Lung (tissue), 12 donors: Measurements from ENCODE around the gene SRM. TPM values are rescaled to one million over a fixed set of nuclear protein-coding genes. Genes with fewer than 3 reads are reported as not detected.

Source experiments
- ATAC-seq: fragments of 200-7000 bp; cut with Tn5 transposase; one replicate; pipeline ENCODE4 v1.9.1; 2020; ENCODE audit warnings: moderate number of reproducible peaks; ENCODE audit not compliant: insufficient read depth, low FRiP score
- DNase-seq, 3 donors: peaks; one replicate each; pipeline ENCODE4 v3.0.0-alpha.2; 2013 to 2017
- H3K27ac ChIP-seq, 2 donors: one replicate each; pipeline ENCODE4 v1.5.1; 2013; ENCODE audit warnings: mild to moderate bottlenecking in 2 of 2, moderate library complexity in 2 of 2, control low read depth in 1 of 2, inconsistent platforms in 1 of 2, low read depth in 1 of 2, low read length in 1 of 2
- H3K27me3 ChIP-seq, 3 donors: one replicate each; pipeline ENCODE4 v1.5.1; 2013; ENCODE audit warnings: low read length in 2 of 3; ENCODE audit not compliant: control insufficient read depth in 3 of 3, insufficient read depth in 3 of 3
- H3K36me3 ChIP-seq, 4 donors: one replicate each; pipeline ENCODE4 v1.5.1; 2013; ENCODE audit warnings: low read length in 4 of 4, mild to moderate bottlenecking in 1 of 4, moderate library complexity in 1 of 4; ENCODE audit not compliant: control insufficient read depth in 4 of 4, insufficient read depth in 4 of 4
- H3K4me1 ChIP-seq, 5 donors: one replicate each; pipeline ENCODE4 v1.5.1; 2013; ENCODE audit warnings: low read length in 5 of 5, mild to moderate bottlenecking in 2 of 5, moderate library complexity in 1 of 5; ENCODE audit not compliant: control insufficient read depth in 5 of 5, insufficient read depth in 5 of 5
- H3K4me3 ChIP-seq: one replicate; pipeline ENCODE4 v1.5.1; 2013; ENCODE audit warnings: mild to moderate bottlenecking, control low read depth, moderate library complexity
- H3K9ac ChIP-seq, 2 donors: one replicate each; pipeline ENCODE4 v1.5.1; 2013; ENCODE audit warnings: low read length in 2 of 2, control low read depth in 1 of 2; ENCODE audit not compliant: insufficient read depth in 1 of 2
- H3K9me3 ChIP-seq, 4 donors: one replicate each; pipeline ENCODE4 v1.5.1; 2013; ENCODE audit warnings: low read length in 3 of 4, mild to moderate bottlenecking in 1 of 4, moderate library complexity in 1 of 4; ENCODE audit not compliant: control insufficient read depth in 4 of 4, insufficient read depth in 3 of 4
- CTCF ChIP-seq: IDR thresholded peaks from 2 replicates; pipeline ENCODE4 v1.5.1; 2012; ENCODE audit warnings: mild to moderate bottlenecking; ENCODE audit errors: control extremely low read depth, extremely low read depth
- WGBS, 2 donors: extraction: QIAGEN DNeasy Blood & Tissue Kit; methylation state at CpG; one replicate each; pipeline ENCODE4 v1.1.7; 2013; 5-methylcytosine and 5-hydroxymethylcytosine counted together
- polyA plus RNA-seq, 2 donors: library from polyadenylated mRNA; stranded (reverse); fragments of 200-250 nt; gene quantifications; one replicate each; pipeline ENCODE4 v1.2.1, GENCODE V29; 2013
- total RNA-seq, 2 donors: library from RNA; depleted of rRNA in 1 of 2; stranded (reverse); fragments of >200 nt in 1 of 2; gene quantifications; one replicate each; pipeline ENCODE4 v1.2.1, GENCODE V29; 2014 to 2021
- donor health status: control.
- donor health status: control.
- donor health status: Bipolar disorder and iron deficiency.
- donor health status: healthy.
- donor health status: DM: yes; HTN: yes; CAD: no.

Gene SRM
- total and polyA plus RNA-seq, 4 donors, result 12.3 to 132 (median 115) TPM

DNA sequence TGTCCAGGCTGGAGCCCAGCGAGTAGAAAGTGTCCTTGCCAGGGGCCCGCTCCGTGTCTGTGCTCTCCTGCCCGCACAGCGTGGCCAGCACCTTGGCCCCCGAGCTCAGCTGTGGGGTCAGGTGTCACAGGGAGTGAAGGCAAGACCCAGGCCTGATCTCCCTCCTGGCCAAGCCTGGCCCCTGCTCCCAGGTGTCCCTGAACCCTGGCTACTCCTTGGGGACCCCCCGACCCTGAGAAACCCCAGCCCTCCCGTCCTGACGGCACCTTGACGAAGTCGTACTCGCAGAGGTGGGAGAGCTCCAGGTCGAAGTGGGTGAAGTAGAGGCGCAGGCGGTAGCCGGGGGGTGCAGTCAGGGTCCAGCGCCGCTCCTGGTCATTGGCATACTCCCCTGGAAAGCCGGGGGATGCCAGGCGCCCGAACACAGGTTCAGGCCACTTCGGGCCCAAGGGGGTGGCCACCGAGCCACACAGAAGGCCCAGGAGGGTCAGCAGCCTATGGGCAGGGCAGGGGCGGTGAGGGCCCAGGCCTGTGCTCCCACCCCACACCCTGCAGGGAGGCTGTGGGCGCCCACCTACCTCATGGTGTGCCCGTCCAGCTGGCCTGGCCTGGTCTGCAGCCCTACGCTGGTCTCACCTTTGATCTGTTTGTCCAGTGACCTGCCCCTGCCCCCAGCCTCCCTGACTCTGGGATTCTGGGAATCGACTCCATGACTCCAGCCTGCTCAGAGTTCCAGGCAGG lies 13.0 kb downstream of the SRM start, which contains the start of gene MASP2:
Gene MASP2 (minus strand): TSS at position 615 of the 741 bp plus-strand sequence. CDS start 32 bp downstream, at position 583.
- TF ChIP-seq CTCF, result no peak
- Histone ChIP-seq H3K27me3 (no peaks in the 10 kb centered on the region), H3K36me3 (no peaks in the 10 kb centered on the region), H3K9me3 (no peaks in the 10 kb centered on the region), H3K9ac (no peak within 1 kb of the TSS), H3K27ac (no peak within 1 kb of the TSS), H3K4me3 (no peak within 1 kb of the TSS), H3K4me1 (no peaks in the 10 kb centered on the region)
- ATAC-seq (no peak), DNase-seq (no peak)
- WGBS, 2 donors, result 91 to 93% methylated on average over 28 of the region's 28 CpGs

DNA sequence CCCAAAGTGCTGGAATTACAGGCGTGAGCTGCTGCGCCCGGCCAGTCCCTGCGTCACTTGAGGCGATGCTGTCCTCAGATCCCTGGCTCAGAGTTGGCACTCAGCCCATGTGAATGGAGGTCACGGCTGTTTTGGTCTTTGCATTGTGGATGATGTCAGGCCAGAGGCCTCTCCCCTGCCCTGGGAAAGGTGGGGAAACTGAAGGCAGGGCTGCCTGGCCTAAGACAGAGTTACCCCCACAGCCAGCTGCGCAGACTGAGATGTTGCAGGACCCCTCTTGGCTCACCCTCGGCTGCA lies 13.6 kb downstream of the SRM start:
- ATAC-seq, result no peak
- WGBS, 2 donors, result 85 to 91% methylated on average over 8 of the region's 8 CpGs
- DNase-seq, result no peak

DNA sequence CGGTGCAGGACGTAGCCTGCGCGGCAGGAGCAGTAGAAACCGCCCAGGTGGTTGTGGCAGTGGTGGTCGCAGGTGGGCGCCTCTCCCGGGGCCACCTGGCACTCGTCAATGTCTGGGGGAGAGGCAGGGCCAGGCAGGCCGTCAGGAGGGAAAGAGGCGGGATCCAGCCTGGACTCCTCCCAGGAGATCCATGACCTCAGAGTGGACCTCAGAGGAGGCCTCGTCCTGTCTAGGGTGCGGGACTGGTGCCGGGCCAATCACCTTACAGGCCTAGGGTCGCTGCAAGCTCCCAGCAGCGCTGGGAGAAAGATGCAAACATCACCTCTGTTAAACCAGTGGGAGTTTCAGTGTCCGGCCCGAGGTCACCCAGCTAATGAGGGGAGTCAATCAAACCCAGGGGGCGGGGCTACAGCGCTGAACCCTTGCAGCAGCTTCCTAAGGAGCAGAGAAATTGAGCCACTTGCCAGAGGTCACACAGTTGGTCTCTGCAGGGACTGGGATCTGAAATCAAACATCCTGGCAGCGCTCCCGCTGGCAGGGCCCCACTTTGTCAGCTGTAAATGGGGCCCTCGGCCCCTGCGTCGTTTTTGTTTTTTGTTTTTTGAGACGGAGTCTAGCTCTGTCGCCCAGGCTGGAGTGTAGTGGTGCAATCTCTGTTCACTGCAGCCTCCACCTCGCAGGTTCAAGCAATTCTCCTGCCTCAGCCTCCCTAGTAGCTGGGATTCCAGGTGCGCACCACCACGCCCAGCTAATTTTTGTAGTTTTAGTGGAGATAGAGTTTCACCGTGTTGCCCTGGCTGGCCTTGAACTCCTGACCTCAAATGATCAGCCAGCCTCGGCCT lies 14.2 kb downstream of the SRM start:
- no peaks in the 10 kb centered on the region for H3K36me3 ChIP-seq
- H3K27me3 ChIP-seq, result no peaks in the 10 kb centered on the region
- 58 to 70% methylated on average over 32 of the region's 32 CpGs for WGBS, 2 donors
- no peak overlapping the region for H3K9ac ChIP-seq
- peak; percentile 30 to 47 (median 41) for DNase-seq
- H3K9me3 ChIP-seq, result no peaks in the 10 kb centered on the region
- no peak overlapping the region for H3K4me3 ChIP-seq
- TF ChIP-seq CTCF, result no peak
- ATAC-seq, result no peak
- no peaks in the 10 kb centered on the region for H3K4me1 ChIP-seq
- H3K27ac ChIP-seq, result no peak overlapping the region

More for the DNA sequence above, 13.6 kb downstream of the SRM start:
- Histone ChIP-seq H3K4me1 (no peaks in the 10 kb centered on the region), H3K27ac (no peak overlapping the region), H3K4me3 (no peak overlapping the region), H3K9ac (no peak overlapping the region), H3K27me3 (no peaks in the 10 kb centered on the region), H3K9me3 (no peaks in the 10 kb centered on the region), H3K36me3 (no peaks in the 10 kb centered on the region)
- TF ChIP-seq CTCF, result no peak
